GM21723 (cell line): ENCODE data around the gene SAG.

Source experiments
- ATAC-seq: cut with Tn5 transposase; IDR thresholded peaks from one replicate; pipeline ENCODE4 v1.9.1; 2021; ENCODE audit warnings: mild to moderate bottlenecking, moderate library complexity; ENCODE audit not compliant: unreplicated experiment

Gene SAG

GRCh38 chr2:233287871-233288270, 19.7 kb upstream of the SAG start:
- ATAC-seq, result no peak

DNA sequence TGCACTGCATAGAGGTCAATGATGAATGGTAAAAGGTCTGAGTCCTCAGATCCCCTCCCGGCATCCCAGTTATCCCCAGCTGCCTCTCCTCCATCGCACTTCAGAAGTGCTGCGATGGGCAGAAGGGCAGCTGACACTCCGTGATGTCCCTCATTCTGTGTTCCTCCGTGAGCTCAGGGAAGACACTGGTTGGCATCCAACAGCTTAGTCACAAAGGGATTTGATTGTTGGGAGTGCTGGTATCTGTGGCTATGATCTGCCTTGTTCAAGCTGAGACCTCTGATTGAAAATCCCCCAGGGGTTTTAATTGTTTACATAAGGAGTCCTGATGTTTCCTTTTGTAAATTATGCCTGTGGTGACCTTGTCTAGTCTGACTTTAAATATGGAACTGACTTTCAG, 19.0 kb upstream of the SAG start:
- ATAC-seq, result no peak

DNA sequence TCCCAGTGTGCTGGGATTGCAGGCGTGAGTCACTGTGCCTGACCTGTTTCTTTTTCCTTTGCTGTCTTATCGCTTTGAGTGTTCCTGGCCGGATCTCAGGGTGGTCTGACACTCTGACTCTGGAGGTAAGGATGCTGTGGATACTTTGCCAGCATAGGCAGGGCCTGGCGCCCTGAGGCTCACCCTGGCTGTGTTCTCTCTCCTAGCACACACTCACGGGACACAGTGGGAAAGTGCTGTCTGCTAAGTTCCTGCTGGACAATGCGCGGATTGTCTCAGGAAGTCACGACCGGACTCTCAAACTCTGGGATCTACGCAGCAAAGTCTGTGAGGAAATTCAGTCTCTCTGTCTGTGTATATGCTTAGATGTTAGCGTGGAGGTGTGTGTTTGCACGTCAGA, 18.0 kb upstream of the SAG start:
- ATAC-seq, result no peak

- ATAC-seq, result no peak
These were observed 17.4 kb upstream of the SAG start for GRCh38 chr2:233290051-233290845.

DNA sequence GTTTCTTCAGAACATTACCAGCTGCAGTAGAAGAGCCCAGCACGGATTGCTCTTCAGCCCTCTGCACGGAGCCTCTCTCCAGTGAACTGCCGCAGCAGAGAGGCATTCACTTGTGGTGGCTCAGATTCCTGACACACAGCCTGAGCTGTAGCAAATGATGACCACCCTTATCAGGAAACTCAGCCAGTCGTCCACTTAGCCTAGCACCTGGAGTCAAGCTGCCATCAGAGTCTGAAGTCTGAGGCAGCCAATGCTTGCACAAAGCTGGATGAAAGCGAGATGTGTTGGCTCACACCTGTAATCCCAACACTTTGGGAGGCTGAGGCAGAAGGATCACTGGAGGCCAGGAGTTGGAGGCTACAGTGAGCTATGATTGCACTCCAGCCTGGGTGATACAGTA, 11.7 kb upstream of the SAG start:
- ATAC-seq, result no peak

DNA sequence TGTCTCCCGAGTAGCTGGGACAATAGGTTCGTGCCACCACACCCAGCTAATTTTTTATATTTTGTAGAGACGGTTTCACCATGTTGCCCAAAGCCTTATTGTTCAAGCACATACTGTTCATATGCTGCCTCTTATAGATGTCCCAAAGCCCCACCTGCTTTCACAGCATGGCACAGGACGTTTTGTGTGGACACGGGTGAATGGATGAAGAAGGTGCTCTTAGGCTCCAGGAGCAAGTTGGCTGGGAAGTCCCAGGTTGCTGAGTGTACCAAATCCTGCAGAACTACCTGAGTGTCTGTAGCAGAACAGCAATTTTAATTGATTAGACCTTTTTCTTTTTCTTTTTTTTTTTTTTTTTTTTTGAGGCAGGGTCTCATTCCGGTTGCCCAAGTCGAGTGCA, 10.5 kb upstream of the SAG start:
- ATAC-seq, result no peak

DNA sequence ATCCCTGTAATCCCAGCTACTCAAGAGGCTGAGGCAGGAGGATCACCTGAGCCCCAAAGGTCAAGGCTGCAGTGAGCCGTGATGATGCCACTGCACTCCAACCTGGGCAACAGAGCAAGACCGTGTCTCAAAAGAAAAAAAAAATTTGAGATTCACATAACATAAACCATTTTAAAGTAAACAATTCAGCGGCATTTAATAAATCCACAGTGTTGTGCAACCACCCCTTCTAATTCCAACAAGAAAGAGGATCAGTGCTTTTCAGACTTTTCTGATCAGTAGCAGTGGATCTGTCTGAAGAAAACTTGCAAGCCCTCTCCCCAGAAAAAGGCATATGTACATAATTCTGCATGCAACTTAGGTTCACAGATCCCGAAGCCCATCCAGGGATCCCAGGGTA, 7.2 kb upstream of the SAG start:
- no peak for ATAC-seq

DNA sequence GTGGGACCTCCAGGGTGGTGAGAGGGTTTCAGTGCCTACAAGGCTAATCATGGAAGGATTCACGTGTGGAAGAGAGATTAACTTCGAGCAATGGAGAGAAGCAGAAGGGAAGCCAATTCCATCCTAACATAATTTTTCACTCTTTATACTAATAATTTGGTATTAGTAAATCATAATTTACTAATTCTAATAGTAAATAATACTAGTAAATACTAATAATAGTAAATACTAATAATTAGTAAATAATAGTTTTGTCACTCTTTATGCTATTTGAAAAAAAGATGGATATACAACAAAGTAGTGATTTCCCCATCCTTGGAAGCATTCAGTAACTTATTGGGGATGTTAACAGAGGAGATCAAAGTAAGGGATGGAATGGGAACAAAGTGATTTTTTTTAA, 6.4 kb upstream of the SAG start:
- ATAC-seq, result no peak

- ATAC-seq, result no peak
These were observed 5.8 kb upstream of the SAG start for GRCh38 chr2:233301811-233302210.

DNA sequence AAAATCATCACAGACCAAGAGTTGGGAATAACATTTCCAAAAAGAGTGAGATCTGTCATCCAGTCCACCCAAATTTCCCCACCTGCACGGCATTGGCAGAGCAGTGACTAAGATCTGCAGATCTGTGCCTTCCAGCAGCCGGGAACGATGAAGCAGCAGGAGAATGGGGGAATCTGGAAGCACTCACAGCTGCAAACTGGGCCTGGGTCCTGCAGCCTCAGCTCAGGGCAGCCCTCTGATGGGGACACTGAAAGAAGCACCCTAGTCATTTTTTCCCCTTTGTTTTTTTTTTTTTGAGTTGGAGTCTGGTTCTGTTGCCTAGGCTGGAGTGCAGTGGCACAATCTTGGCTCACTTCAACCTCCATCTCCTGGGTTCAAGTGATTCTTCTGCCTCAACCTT, 4.4 kb upstream of the SAG start:
- no peak for ATAC-seq

- no peak for ATAC-seq
These were observed 3.8 kb downstream of the SAG start for GRCh38 chr2:233311241-233311926.

DNA sequence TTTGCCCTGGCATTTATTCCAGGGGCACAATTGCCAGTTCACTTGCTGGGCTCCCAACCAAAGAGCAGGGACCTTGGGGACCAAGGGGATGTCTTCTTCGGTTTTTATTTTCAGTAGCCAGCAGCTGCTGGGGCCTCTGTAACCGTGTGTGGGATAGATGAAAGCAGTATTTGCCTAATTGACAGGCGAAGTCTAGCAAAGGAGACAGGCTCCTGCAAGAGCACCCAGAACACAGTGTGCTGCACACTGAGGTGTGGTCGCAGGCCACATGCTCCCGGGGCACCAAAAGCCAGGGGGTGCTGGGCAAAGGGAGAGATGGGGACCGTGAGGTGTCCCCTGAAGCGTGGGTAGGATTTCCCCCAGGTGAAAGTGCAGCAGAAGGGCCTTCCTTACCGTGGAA, 5.3 kb downstream of the SAG start:
- no peak for ATAC-seq

- no peak for ATAC-seq
These were observed 6.7 kb downstream of the SAG start for GRCh38 chr2:233314180-233314925.

DNA sequence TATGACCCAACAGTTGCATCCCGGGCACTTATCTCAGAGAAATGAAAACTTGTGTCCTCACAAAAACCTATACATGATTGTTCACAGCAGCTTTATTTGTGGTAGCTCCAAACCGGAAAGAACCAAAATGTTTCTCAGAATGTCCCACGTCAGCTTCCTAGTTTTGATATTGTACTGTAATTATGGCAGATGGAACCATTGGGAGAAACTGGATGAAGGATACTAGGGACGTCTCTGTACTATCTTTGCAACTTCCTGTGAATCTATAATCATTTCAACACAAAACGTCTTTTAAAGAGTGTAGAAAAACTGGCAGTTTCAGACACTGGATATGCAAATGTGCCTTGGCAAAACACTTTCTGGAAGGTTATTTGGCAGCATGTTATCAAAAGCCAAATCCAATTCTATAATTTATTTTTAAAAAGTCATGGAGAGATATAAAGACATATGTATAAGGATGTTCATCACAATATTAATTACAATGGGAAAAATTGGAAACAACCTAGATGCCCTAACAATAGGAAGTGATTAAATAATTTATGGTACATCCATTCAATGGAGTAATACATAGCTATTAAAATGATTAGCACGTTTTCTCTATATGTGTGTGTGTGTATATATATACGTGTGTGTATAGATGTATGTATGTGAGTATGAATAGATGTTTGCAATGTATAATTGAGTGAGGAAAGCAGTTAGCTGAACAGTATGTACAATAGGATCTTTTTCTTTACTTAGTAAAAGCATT, 9.8 kb downstream of the SAG start:
- no peak for ATAC-seq

- no peak for ATAC-seq
These were observed 11.6 kb downstream of the SAG start for GRCh38 chr2:233319256-233319655.

DNA sequence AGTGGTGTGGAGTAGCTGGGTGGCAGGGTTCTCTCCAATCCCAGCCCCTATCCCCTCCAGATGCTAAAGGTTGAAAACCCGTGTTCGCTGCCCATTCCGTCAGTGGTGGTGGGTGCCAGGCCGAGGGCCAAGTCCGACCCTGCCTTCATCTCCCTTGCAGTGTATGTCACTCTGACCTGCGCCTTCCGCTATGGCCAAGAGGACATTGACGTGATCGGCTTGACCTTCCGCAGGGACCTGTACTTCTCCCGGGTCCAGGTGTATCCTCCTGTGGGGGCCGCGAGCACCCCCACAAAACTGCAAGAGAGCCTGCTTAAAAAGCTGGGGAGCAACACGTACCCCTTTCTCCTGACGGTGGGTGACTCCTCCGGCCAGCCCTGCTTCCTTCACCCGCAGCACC, 12.9 kb downstream of the SAG start:
- no peak for ATAC-seq

DNA sequence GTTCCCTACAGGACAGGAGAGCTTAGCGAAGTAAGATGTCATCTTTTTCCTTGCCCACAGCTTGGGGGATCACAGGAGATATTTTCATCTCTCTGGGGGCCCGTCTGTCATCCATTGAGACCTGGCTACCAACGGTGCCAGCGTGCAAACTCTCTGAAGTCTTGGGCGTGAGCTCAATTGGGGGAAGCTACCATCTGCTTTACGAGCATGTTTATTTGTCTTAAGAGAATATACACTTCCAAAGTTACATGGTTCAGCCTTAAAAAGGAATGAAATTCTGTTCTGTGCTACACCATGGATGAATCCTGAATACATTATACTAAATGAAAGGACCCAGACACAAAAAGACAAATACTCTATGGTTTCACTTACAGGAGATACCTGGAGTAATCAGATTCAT, 13.6 kb downstream of the SAG start:
- no peak for ATAC-seq

DNA sequence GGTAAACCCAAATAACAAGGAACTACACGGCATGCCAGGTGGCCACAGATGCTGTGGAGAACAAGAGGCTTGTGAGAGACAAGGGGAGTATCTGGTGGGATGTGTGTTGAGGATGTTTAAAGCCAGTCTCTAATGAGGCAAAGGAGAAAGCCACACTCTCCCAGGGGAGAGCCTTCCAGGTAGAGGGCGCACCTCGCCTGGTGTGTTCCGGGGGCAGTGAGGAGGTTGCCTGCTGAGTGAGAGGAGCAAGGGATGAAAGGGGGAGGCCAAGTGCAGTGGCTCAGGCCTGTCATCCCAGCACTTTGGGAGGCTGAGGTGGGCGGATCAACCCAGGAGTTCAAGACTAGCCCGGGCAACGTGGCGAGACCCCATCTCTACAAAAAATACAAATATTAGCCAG, 16.2 kb downstream of the SAG start:
- no peak for ATAC-seq

GRCh38 chr2:233325256-233325655, 17.6 kb downstream of the SAG start:
- no peak for ATAC-seq

- no peak for ATAC-seq
These were observed 18.2 kb downstream of the SAG start for GRCh38 chr2:233325814-233326213.

DNA sequence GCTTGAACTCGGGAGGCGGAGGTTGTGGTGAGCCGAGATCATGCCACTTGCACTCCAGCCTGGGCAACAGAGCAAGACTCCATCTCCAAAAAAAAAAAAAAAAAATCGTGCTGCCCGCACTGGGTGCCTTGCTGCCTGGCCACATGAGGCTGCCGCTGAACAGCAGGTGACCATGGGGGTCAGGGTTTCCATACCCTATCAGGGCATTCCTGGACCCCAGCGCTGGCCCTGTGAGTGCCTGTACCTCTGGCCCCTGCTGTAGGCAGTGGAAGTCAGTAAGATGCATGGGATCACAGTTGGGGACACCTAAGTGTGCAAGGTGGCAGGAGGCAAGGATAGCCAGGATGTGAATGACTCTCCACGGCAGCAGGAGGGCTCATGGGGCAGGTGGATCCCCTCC, 18.9 kb downstream of the SAG start:
- ATAC-seq, result no peak
